D721Med (cell line): ENCODE measurements around the gene DEDD.

ENCODE experiments used
- DNase-seq: peaks from one replicate; pipeline ENCODE4 v3.0.0; 2011; ENCODE audit warnings: low spot score; ENCODE audit not compliant: insufficient read length
- FAIRE-seq: peaks from 2 replicates; lab custom pipeline; 2011; peaks lifted over from hg19 to GRCh38; lab: Jason Lieb, UNC
- CTCF ChIP-seq: IDR thresholded peaks from 2 replicates; pipeline ENCODE4 v1.5.1; 2012; ENCODE audit warnings: mild to moderate bottlenecking, control low read depth; ENCODE audit not compliant: insufficient read depth; ENCODE audit errors: missing control alignments

Gene DEDD

DNA sequence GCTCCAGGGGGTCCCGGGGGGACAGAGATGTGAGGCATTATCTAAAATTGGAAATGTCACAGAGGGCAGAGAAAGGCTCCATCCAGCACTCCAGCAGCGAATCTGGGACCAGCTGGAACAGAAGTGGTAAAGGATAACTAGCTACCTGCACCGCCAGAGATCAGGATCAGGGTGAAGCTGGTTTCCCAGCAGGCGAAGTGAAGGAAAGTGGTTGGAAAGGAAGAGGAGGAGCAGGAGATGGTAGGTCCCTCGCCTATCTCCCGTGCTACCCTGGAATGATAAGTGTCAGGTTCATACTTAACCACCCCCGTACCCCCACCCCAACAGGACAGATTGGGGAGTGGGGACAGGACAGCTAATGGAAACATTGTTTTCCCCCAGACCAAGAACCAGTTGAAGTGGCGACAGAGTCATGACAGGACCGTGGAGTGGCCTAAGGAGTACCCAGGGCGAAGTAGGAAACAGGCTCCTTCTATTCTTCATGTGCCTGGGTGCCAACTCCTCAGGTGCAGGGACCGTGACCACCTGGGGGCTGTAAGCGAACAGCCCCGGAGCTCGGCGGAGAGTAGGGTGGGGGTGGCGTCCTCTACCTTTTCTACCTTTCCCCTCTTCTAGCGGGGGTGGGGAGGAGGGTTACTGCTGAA is 44.1 kb upstream of the DEDD start:
- no peak for FAIRE-seq
- no peak for DNase-seq
- TF ChIP-seq CTCF: no peak

GRCh38 chr1:161175771-161176453 is 43.4 kb upstream of the DEDD start:
- TF ChIP-seq CTCF: no peak
- DNase-seq (no peak), FAIRE-seq (no peak)

GRCh38 chr1:161174911-161175310 is 42.4 kb upstream of the DEDD start:
- FAIRE-seq (no peak), DNase-seq (no peak)
- no peak for TF ChIP-seq CTCF

- no peak for FAIRE-seq
- DNase-seq: no peak
- no peak for TF ChIP-seq CTCF
These were observed 41.2 kb upstream of the DEDD start for GRCh38 chr1:161173711-161174110.

DNA sequence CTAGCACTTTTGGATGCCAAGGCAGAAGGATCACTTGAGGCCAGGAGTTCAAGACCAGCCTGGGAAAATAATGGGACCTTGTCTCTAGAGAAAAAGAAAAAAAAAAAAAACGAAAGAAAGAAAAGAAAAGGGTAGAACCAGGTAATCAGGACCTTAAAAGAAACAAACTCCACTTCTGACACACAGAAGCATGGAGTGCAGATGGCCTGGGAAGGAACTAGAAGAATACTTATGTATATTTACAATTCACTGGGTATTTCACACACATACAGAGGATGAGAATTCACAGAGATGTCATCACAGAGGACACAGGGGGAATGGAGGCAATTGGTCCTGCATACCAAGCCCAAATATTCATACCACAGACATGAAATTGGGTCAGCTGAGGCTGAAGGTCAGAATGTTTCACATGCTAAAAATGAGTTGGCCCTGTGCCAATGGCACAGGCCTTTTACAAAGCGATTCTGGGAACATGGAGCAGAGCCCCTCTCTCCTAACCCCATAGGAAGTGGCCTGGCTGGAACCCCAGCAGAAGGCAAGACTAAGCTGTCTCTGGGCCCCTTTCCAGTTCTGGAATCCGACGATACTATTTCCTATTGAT is 40.4 kb upstream of the DEDD start:
- TF ChIP-seq CTCF: no peak
- DNase-seq (no peak), FAIRE-seq (no peak)

DNA sequence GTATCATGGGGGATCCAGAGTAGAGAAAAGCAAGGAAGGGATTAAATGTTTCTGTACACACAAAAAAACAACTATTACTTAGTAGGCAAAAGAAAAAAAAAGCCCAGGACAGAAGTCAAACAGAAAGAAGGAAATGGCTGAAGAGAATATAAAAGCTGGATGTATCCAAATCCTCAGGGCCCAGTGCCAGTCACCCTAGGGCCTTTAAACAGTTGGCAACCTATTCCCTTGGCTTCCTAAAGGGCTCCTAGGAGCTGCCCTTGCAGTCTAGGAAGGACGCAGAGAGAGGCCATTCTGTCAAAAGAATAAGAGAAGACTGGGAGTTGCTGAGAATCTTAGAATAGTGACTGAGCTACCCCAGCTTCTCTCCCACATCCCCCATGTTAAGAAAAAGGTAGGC is 39.9 kb upstream of the DEDD start:
- no peak for TF ChIP-seq CTCF
- DNase-seq (no peak), FAIRE-seq (no peak)

DNA sequence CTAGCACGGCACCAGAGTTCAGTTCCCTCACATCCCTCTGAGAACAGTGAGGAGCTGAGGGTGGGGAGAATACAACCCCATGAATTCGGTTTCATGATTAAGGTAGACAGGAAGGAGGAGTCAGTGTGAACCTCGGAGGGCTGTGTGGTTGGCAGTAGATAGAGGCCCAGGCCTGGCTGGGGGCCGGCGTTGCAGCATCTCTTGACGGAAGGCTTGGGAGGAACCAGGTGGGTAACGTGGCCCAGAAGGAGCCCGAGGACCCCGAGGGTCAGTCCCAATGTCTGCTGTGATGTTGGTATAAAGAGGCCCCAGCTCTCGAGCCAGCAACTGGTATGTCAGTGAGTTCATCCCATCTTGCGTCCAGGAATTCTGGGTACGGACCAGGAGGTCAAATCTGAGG is 39.2 kb upstream of the DEDD start:
- DNase-seq (no peak), FAIRE-seq (no peak)
- no peak for TF ChIP-seq CTCF
